Erythroblast (primary cell): ENCODE results near the gene ZNF75A.

Experiments
- GATA1 ChIP-seq: IDR thresholded peaks from 2 replicates; pipeline ENCODE4 v1.6.1; 2011; ENCODE audit warnings: low read depth, mild to moderate bottlenecking, control low read depth, low read length, moderate library complexity
- POLR2A ChIP-seq: IDR thresholded peaks from 2 replicates; pipeline ENCODE4 v1.6.1; 2011; ENCODE audit warnings: mild to moderate bottlenecking, low read length

GRCh38 chr16:3347586-3347985, 42.3 kb downstream of the ZNF75A start:
- TF ChIP-seq POLR2A (no peak), GATA1 (no peak)
